Muscle of back (tissue), 11 donors: ENCODE data around the gene FBXO15. TPM values are rescaled to one million over a fixed set of nuclear protein-coding genes. Genes with fewer than 3 reads are reported as not detected.

Source experiments
- DNase-seq, 3 donors: peaks; one replicate each; pipeline versions ENCODE4 v3.0.0 to v3.0.0-alpha.2; 2013
- polyA plus RNA-seq, 10 donors: library from polyadenylated mRNA; unstranded; fragments of 120-200 nt; gene quantifications; one replicate each; pipeline ENCODE4 v1.2.1, GENCODE V29; 2013; ENCODE audit not compliant: insufficient read length in 10 of 10

The FBXO15 gene
- polyA plus RNA-seq, 10 donors: 0.39 to 1.8 (median 0.70) TPM

- peak in 1 of 3 donors; percentile 7 for DNase-seq
Measured at GRCh38 chr18:74115046-74115445, 32.6 kb downstream of the FBXO15 start.

- no peak for DNase-seq
Measured at GRCh38 chr18:74114116-74114515, 33.5 kb downstream of the FBXO15 start.

GRCh38 chr18:74113711-74114110, 33.9 kb downstream of the FBXO15 start:
- DNase-seq: no peak

- no peak for DNase-seq
Measured at GRCh38 chr18:74110976-74111375, 36.7 kb downstream of the FBXO15 start.

- no peak for DNase-seq
Measured at GRCh38 chr18:74110149-74110548, 37.5 kb downstream of the FBXO15 start.

- no peak for DNase-seq
Measured at GRCh38 chr18:74108460-74108859, 39.2 kb downstream of the FBXO15 start.

GRCh38 chr18:74097803-74098202, 49.8 kb downstream of the FBXO15 start:
- no peak for DNase-seq

- DNase-seq: no peak
Measured at GRCh38 chr18:74092922-74093321, 54.7 kb downstream of the FBXO15 start.

- DNase-seq: no peak
Measured at GRCh38 chr18:74084184-74084855, 63.3 kb downstream of the FBXO15 start.

- no peak for DNase-seq
Measured at GRCh38 chr18:74083557-74083952, 64.1 kb downstream of the FBXO15 start.

GRCh38 chr18:74082742-74083556, 64.7 kb downstream of the FBXO15 start:
- DNase-seq: peak in 1 of 3 donors; percentile 7

GRCh38 chr18:74081966-74082741, 65.5 kb downstream of the FBXO15 start:
- DNase-seq: peak; percentile 1 to 13 (median 2)

GRCh38 chr18:74078257-74078656, 69.4 kb downstream of the FBXO15 start:
- DNase-seq: no peak

- no peak for DNase-seq
Measured at GRCh38 chr18:74074668-74075564, 72.7 kb downstream of the FBXO15 start.

GRCh38 chr18:74073957-74074667, 73.5 kb downstream of the FBXO15 start:
- DNase-seq: no peak

GRCh38 chr18:74069178-74070050, 78.2 kb downstream of the FBXO15 start:
- DNase-seq: no peak

GRCh38 chr18:74068296-74068695, 79.3 kb downstream of the FBXO15 start:
- DNase-seq: no peak

- no peak for DNase-seq
Measured at GRCh38 chr18:74066018-74066417, 81.6 kb downstream of the FBXO15 start.

GRCh38 chr18:74065366-74065765, 82.3 kb downstream of the FBXO15 start:
- no peak for DNase-seq

- no peak for DNase-seq
Measured at GRCh38 chr18:74064510-74064909, 83.1 kb downstream of the FBXO15 start.
